SKM-1 (cell line): ENCODE data around the gene RABAC1.
"Not testable (repeated sequence)": the region's sequence is repeated elsewhere in the genome, so short reads cannot be mapped to it uniquely, and the experiment has no call there.

Experiments used
- DNase-seq: peaks from one replicate; lab custom pipeline; 2025; ENCODE audit not compliant: unreplicated experiment; lab: John Stamatoyannopoulos, UW

The RABAC1 gene

DNA sequence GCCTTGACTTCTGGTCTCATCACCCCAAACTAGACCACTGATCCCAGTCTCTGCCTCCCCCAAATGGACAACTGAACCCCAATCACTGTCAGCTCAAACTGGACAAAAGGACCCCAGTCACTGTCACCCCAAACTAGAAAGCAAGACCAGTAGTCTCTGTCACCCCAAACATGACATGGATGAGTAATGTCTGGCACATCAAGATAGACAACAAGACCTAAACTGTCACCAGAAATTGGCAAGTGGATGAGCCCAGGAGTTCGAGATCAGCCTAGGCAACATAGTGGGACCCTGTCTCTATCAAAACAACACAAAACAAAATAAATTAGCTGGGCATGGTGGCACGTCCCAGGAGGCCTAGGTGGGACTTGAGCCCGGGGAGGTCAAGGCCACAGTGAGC is 12.0 kb downstream of the RABAC1 start:
- no peak for DNase-seq

DNA sequence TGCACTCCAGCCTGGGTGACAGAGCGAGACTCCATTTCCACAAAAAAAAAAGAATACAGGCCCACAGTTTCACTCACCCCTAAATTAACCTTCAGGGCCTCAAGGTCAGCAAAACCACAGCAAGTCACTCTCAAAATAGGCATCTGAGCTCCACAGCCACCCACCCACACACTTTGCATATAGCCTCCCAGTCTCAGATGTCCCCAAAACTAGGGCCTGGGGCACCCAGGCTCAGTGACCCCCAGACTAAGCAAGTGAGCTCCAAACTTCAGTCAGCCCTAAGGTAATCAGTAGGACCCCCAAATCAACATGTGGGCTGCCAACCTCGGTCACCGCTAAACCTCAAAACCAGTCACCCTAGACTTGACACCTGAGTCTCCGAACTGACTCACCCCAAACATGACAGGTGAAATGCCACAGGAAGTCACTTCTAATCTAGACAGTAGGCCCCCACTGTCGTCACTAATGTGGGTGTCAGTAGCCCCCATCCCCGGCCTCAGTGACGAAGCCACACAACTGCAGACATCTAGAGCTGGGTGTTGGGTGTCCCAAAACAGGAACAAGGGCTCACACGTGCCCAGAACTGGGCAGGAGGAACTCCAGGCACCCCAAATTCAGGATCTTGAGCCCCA is 13.9 kb downstream of the RABAC1 start:
- DNase-seq, result no peak

DNA sequence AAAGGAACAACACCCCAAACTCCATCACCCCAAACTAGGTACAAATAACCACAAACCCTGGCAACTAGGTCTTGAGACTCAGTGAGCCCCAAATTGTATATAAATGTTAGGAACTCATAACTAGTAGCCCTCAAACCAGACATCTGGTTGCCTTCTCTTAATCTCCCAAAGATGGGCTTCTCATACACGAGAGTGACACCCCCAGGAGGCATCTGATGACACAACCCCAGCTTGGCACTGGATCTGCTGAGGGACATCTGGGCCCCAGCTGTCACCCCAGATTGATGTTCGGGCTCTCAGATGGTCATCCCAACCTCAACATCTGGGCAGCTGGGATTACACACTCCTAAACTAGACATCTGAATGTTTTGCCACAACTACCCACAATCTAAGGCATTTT is 14.8 kb downstream of the RABAC1 start:
- no peak for DNase-seq

DNA sequence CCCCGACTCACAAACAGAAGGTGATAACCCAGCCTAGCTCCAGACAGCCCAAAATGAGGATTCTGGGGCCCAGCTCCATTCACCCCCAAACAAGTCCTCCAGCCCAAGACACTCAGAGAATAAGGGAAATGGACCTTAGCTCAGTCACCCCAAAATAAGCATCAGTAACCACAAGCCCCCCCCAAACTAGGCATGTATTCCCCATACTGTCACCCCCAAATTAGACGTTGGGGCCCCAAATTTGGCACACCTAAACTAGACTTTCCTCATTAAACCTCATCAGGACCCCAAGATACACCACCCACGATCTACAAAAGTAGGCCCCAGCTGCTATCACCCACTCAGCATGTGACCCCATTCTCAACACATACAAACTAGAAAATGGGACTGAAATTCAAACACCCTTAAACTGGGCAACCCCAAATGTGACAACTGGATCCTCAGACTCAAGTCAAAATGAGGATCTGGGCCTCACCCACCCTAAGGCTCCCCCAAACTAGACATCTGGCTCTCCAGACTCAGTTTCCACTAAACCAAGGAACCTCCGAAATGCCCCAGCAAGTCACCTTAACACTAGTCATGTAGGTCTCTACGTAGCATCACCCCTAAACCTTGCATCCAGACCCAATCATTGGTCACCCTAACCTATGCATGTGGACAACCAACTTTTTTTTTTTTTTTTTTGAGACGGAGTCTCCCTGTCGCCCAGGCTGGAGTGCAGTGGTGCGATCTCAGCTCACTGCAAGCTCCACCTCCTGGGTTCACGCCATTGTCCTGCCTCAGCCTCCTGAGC is 17.5 kb downstream of the RABAC1 start:
- no peak for DNase-seq

DNA sequence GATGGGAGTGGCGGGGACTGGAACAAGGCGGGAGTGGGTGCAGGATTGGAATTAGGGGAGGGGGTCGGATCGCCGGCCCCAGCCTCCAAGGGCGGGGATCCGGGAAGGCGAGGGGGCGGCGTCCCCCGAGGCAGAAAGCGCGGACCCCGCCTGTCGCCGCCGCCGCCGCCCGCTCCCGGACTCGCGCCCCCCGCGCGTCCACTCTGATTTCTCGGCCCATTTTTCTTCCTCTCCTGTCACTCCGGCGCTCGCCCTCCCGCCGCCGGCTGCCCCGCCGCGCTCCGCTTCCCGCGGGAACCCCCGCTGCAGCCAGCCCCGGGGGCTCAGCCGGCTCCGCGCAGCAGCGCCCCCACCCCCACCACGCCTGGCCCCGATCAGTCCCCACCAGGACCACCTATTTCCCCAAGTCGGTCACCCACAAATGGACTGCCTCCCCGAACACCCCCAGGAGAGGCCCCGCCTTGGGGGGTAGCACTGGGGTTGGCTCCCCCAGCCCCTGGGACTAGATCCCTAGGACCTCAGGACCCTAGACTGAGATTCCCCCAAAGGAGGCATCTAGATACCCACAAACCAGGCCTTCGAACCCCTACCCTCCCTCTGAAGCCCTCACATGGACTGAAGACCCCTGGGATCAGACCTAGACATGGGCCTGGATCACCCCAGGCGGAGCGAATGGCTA is 18.3 kb downstream of the RABAC1 start:
- DNase-seq, result no peak

DNA sequence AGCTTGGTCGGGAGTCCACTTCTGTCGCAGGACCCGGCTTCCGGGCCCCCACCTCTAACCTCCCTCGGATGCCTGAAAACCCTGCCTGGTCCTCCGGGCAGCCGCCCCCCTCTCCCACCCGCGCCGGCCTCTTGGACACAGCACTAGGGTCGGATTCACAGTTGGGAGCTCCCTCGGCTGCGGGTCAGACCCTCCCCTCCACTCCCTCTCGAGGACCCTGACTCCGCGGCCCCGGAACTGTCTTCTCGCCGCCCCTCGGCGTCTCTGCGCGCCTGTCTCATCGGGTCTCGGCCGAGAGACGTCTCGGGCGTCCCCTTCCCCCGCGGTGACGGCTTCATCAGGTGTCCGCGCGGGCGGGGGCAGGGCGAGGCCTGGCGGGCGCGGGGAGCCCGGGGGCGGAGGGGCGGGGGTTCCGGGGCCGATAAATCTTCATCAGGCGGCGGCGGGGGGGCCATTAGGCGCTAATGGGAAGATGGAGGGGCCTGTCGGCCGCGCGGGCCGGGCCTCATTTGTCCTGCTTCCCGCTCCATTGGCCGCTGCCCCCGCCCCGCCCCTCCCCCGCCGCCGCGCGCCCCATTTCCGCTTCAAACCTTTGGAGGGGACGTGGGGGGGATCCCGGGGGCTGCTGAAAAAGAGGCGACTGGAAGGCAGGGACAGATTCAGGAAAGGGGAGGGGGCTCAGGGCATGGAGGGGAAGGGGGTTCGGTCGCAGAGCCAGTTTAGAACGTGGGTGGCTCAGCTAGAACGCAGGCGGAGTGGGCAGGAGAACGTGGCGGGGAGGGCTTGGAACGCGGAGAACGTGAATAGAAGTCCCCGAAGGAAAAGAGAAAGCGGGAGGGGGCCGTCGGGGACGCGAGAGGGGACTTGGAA is 19.0 kb downstream of the RABAC1 start:
- no peak for DNase-seq

DNA sequence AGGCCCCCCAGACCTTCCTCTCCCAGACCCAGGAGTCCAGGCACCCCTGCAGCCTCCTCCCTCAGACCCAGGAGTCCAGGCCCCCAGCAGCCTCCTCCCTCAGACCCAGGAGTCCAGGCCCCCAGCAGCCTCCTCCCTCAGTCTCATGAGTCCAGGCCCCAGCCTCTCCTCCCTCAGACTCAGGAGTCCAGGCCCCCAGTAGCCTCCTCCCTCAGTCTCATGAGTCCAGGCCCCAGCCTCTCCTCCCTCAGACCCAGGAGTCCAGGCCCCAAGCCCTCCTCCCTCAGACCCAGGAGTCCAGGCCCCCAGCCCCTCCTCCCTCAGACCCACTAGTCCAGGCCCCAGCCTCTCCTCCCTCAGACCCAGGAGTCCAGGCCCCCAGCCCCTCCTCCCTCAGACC is 19.9 kb downstream of the RABAC1 start:
- DNase-seq, result not testable (repeated sequence)

DNA sequence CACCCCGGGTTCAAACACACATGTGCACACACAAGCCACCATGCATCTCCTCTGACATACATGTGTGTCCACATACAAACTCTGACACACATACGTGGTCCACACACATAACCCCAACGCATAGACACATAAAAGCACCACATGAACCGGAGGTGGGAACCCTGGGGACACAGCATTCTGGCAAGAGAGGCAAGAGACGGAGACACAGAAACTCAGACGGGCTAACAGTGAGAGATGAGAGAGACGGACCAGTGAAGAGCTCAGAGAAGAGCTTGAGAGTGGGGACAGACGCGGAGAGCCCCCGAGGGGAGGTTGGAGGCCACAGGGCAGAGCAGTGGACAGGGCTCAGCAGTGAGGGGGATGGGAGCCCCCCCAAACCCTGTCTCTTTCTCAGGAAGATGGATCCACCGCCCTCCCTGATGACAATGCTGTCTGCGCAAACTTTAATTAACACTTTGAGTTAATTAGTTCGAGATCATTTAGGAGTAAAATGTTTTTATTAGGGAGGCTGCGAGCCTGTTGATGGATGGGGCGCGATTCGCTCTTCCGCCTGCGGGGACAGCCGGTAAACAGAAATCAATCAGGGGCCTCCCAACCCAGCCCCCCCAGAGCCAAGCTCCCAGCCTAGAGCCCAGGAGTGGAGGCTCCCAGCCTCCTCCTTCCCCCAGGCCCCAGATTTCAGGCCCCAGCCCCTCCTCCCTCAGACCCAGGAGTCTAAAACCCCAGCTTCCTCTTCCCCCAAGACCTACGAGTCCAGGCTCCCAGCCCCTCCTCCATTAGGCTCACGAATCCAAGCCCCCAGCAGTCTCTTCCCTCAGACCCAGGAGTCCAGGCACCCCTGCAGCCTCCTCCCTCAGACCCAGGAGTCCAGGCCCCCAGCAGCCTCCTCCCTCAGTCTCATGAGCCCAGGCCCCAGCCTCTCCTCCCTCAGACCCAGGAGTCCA is 21.3 kb downstream of the RABAC1 start:
- DNase-seq, result no peak

DNA sequence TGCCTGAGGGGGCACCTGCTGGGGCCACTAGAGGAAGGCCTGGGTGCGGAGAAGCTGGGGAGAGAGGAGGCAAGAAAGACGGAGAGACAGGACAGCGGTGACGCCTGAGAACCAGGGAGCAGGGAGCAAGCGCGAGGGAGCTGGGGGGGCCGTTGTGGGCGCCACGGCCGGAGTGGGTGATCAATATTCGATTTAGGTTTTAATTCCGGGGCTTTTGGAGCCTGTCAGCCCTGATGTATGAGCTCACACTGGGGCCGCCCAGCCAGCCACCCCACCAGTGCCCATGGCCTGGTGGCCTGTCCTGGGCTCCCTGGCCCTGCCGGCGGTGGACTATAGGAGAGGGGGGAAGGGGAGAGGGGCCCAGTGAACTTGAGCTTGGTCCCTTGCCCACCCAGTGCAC is 22.2 kb downstream of the RABAC1 start:
- no peak for DNase-seq

DNA sequence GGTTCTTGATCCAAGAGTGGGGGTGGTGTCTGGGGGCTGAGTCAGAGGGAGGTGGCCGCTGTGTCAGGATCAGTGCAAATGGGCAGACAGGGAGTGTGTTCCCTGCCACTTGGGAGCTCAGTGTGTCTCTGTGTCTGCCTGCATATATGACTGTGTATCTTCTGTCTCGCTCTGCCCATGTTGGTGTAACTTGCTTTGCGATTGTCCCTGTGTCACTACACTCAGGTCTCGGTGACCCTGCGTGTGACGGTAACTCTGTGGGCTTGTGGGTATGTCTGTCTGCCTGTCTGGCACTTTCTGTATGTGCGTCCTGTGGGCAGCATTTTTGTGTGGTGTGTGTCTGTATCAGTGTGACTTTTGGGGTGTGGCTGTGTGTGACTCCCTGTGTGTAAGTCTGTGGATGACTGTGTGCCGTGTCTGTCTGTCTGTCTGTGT is 22.7 kb downstream of the RABAC1 start:
- no peak for DNase-seq

DNA sequence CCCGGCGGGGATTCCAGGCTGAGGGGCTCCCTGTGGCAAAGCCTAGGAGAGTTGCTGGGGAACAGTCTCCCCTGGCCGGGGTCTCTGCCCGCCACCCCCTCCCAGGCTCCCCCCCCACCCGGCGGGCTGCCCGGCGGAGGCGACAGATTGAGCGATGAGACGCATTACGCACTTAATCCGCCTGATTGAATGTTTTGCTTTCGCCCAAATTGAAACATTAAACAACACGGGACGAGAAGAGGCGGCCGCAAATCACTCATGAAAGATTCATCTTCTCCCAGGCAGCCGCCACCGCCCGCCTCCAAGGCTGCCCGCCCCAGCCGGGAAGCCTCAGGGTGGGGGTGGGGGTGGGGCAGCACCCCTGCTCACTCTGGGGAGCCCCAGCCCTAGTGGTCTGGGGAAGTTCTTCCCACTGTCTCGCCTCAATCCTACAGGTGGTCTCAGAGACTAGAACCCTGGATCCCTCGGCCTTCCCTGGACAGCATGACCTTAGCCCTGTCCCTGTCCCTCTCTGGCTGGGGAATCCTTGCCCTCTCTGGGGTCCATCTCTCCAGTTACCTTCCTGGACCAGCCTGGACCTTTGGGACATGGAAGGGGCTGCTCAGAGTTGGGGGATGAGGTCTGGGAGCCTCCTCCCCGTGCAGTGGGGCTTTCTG is 23.2 kb downstream of the RABAC1 start:
- DNase-seq, result no peak

DNA sequence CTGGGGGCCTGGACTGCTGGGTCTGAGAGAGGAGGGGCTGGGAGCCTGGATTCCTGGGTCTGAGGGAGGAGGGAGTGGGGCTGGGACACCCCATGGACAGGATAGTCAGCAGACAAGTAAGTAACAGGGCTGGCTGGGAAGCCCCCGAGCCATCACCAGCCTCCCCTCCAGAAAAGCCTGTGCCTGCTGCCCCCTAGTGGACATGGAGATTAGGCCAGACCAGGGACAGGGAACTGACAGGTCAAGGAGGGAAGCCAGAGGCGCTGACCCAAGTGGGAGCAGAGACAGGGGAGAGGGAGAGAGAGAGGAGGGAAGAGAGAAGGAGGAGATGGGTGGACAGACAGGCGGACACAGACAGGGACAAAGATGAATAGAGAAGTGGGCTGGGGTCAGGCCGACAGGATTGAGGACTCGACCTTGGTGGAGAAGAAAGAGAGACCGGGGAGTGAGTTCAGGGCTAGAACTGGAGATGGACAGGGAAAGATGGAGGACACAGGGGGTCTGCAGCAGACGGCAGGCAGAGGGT is 24.2 kb downstream of the RABAC1 start:
- no peak for DNase-seq

DNA sequence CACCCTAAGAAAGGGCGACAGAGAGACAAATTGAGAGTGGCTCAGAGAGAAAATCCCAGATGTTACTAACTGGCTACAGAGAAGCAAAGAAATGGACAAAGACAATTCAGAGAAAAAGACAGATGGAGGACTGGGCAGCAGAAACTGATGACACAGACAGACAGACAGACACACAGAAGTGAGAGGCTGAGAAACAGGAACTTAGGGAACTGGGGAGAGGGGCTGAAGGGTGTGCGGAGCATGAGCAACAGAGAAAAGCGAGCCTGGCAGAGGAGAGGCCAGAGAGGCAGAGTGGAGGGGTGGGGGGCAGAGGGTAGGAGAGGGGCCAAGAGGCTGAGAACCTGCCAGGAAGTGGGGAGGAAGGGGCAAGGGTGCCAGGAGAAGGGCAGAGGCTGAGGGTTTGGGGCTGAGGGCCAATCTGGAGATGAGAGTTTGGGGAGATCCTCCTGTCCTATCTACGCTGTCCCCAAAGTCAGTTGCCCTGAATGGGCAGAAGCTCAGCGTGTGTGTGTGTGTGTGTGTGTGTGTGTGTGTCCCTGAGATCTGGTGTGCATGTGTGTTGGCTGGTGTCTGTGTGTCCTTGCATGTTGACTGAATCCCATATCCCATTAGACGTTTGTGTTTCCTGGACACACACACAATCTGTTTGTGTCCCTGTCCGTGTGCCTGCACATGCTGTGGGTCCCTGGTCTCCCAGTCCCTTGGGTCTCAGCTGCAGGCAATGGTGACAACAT is 25.3 kb downstream of the RABAC1 start:
- DNase-seq, result no peak

DNA sequence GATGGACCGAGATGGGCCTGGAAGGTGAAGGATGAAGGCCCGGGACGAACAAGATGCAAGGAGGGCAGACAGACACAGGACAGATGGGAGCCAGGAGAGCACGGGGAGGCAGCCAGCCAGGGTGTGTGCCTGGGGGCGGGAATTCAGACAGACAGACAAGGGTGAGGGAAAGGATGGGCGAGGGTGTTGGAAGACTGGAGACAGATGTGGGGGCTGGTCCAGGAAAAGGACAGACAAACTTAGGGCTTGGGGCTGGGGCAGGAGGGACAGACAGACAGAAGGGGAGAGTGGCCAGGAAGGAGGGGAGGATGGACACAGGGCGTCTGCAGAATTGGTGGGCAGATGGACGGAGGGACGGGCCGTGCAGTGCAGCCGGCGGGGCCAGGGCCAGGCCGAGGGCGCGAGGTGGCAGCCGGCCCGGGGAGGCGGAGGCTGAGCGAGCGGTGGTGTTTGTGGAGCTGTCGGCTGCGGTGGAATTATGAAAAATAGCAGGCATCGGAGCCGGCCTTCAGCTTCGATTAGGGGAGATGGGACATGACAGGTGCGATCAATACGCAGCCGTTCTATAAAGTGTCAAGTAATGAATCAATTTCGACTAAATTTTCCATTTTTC is 26.3 kb downstream of the RABAC1 start:
- no peak for DNase-seq

DNA sequence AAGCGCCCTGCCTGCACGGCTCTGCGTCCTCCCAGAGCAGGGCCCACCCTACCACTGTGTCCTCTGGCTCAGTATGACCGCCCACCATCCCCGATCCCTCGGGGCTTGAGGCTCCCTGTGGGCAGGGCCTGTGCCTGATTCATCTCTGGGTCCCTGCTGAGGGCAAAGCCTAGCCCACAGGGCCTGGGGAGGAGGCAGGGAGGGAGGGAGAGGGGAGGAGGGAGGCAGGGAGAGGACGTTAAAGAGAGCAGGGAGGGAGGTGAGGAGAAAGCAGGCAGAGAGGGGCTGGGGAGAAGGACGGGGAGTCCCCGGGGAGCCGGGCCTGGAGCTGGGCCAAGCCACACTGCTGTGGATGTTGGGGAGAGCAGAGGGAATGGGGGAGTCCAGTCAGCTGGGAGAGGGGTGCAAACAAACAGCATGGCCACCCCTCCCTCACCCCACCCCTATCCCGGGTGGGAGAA is 26.8 kb downstream of the RABAC1 start:
- DNase-seq, result no peak

DNA sequence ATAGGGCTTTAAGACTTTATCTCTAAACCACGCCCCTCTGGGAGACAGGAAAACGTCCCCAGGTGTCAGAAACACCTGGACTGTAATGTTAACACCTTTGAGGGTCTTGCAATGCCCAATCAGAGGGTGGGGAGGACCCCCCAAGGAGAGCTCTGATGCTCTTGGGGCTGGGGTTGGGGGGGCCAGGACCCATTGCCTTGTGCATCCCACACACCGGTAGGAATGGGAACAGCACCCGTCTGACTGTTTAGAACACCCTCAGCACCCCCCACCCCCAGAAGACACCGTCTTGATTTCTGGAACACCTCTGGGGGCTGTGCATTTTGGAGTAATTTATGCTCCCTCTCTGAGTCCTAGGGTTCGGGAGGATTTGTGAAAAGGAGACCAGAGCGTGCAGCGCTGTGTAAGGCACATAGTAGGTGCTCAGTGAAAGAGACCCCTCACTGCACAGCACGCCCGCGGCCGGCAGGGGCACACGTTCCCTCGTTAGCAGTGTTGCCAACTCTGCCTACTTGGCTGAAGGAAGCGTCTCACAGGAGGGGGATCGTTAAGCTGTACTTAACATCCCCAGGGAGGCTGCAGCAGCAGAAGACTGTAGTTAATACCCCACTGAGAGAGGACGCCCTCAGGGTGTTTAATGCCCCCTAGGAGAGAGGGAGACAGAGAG is 28.1 kb downstream of the RABAC1 start:
- DNase-seq, result no peak

DNA sequence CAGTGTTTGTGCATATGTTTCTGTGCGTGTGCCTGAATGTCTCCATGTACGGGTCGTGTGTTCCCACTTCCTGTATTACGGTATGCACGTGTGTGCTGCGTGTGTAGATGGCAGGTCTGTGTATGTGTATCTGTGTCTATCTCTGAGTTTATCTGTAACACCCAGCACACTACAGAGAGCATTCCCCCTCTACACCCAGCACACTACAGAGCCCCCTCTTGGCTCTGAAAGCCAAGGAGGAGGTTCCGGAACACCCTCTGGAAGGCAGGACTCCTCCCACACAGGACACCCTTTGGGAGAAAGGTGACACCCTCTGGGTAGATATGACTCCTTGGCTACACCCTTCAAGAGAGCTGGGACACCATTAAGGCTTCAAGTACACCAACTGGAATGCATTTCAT is 28.8 kb downstream of the RABAC1 start:
- no peak for DNase-seq
